ENCODE results near the gene TULP1.

Gene TULP1

DNA sequence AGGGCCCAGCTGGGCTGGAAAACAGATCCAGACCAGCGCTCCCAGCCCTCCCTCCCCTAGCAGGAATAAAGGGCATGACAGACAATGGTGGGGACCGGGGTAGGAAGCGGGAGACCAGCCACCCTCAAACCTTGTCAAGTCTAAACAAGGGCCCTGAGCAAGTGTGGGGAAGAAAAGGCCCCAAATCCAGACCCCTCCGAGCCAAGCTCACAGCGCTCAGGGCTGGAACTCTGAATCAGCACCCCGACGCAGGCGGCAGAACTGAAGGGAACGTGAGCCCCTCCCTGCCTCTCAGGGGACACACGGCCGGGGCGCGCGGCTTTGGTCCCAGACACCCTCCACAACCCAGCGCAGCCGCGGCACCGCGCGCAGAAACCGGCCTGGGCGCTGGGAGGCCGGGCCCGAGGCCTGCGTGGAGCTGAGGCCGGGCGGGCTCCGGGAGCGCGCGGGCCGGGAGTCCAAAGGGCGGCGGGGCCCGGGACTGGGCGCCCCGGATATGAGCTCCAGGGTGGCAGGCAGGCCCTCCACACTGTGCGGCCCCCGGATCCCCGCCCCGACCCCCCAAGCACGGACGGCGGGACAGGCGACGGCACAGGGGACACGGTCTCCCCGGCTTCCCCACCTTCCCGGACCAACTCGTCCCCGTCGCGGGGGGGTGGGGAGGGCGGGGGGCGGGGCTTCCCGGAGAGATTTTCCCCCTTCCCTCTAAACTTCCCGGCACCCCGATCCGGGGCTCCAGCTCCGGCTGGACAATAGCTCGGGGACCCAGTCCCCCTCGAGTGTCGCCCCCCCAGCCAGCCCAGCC is 16.5 kb downstream of the TULP1 start:
- TF ChIP-seq ZBTB7A (IDR thresholded peaks at IDR 0.05; ENCODE audit: low read depth) (no peak; the same call in none of the 2 replicates), EP300 (IDR thresholded peaks at IDR 0.05; ENCODE audit: borderline replicate concordance) (no peak), TCF12 (IDR thresholded peaks at IDR 0.05; ENCODE audit: low read depth) (no peak), RAD21 (IDR thresholded peaks at IDR 0.05; ENCODE audit: low read depth) (no peak), TEAD4 (IDR thresholded peaks at IDR 0.05) (no peak), NFIC (IDR thresholded peaks at IDR 0.05) (no peak), YY1 (IDR thresholded peaks at IDR 0.05; ENCODE audit: low read depth) (no peak), CEBPB (IDR thresholded peaks at IDR 0.05) (no peak), TAF1 (IDR thresholded peaks at IDR 0.05; ENCODE audit: low read depth) (no peak), FOXM1 (IDR thresholded peaks at IDR 0.05; ENCODE audit: borderline replicate concordance, low read depth) (no peak), EGR1 (IDR thresholded peaks at IDR 0.05) (no peak), CREB1 (IDR thresholded peaks at IDR 0.05; ENCODE audit: low read depth) (no peak)
- TF ChIP-seq, protein P1, sequence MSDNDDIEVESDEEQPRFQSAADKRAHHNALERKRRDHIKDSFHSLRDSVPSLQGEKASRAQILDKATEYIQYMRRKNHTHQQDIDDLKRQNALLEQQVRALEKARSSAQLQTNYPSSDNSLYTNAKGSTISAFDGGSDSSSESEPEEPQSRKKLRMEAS (IDR thresholded peaks at IDR 0.05): no peak
- TF ChIP-seq, protein P2, sequence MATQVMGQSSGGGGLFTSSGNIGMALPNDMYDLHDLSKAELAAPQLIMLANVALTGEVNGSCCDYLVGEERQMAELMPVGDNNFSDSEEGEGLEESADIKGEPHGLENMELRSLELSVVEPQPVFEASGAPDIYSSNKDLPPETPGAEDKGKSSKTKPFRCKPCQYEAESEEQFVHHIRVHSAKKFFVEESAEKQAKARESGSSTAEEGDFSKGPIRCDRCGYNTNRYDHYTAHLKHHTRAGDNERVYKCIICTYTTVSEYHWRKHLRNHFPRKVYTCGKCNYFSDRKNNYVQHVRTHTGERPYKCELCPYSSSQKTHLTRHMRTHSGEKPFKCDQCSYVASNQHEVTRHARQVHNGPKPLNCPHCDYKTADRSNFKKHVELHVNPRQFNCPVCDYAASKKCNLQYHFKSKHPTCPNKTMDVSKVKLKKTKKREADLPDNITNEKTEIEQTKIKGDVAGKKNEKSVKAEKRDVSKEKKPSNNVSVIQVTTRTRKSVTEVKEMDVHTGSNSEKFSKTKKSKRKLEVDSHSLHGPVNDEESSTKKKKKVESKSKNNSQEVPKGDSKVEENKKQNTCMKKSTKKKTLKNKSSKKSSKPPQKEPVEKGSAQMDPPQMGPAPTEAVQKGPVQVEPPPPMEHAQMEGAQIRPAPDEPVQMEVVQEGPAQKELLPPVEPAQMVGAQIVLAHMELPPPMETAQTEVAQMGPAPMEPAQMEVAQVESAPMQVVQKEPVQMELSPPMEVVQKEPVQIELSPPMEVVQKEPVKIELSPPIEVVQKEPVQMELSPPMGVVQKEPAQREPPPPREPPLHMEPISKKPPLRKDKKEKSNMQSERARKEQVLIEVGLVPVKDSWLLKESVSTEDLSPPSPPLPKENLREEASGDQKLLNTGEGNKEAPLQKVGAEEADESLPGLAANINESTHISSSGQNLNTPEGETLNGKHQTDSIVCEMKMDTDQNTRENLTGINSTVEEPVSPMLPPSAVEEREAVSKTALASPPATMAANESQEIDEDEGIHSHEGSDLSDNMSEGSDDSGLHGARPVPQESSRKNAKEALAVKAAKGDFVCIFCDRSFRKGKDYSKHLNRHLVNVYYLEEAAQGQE (IDR thresholded peaks at IDR 0.05; ENCODE audit: low read depth): no peak
- TF ChIP-seq, protein P3, sequence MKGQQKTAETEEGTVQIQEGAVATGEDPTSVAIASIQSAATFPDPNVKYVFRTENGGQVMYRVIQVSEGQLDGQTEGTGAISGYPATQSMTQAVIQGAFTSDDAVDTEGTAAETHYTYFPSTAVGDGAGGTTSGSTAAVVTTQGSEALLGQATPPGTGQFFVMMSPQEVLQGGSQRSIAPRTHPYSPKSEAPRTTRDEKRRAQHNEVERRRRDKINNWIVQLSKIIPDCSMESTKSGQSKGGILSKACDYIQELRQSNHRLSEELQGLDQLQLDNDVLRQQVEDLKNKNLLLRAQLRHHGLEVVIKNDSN (IDR thresholded peaks at IDR 0.05): no peak

DNA sequence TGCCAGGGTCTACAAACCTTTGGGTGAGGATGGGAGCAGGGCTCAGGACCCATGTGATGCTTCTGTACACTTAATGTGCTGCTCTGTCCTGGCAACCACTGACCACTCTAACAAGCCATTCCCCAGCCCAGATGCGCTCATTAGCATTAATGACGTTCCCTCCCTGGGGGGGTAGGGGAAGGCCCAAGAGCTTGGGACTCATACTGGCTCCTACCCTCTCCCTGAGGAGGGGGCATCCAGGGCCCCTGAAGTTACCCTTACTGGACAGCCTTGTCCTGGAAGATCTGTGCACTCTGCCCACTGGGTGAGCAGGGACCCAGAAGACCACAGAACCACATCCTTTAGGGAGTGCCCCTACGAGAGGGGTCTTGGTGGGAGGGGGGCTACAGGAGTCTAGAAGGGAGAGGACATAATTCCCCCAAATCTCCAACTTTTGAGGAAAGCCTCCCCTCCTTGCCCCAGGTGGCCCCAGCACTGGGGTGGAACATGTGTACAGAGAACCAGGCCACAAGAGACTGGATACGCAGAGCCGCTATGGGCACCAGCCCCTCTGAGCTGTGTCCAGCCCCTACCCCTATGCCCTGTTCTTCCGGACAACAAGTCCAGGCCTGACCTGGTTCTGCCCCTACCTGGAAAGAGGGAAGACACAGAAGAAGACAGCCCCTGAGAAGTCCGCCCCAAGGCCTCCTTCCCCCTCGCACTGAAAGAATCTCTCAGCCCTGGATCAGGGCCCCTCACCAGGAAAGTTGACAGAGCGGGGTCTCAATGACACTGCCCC is 17.2 kb downstream of the TULP1 start:
- TF ChIP-seq ZBTB7A (IDR thresholded peaks at IDR 0.05; ENCODE audit: low read depth) (0 out of 2 replicates have a peak, but pooled peaks have one; percentile 51), CREB1 (IDR thresholded peaks at IDR 0.05; ENCODE audit: low read depth) (no peak)

DNA sequence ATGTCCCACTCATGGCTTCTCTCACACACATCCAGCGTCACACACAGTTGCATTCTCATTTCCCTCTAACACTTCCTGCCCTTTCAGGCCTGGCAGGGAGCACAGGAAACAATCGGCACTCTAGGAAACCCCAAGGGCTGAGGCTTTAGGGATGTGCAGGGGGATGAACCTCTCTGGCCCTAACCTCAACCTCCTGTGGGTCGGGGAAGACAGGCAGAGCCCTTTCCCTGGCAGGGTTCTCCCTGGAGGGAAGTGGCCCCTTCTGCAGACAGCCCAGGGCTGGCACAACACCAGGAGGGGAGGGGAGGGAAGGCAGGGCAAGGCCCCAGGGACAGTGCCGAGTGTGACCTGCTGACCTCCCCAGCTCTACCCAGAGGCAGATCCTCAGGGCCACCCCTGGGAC is 18.5 kb downstream of the TULP1 start:
- TF ChIP-seq FOXM1 (IDR thresholded peaks at IDR 0.05; ENCODE audit: borderline replicate concordance, low read depth) (no peak), EGR1 (IDR thresholded peaks at IDR 0.05) (no peak), EP300 (IDR thresholded peaks at IDR 0.05; ENCODE audit: borderline replicate concordance) (no peak), TAF1 (IDR thresholded peaks at IDR 0.05; ENCODE audit: low read depth) (no peak), CEBPB (IDR thresholded peaks at IDR 0.05) (no peak), YY1 (IDR thresholded peaks at IDR 0.05; ENCODE audit: low read depth) (no peak), TCF12 (IDR thresholded peaks at IDR 0.05; ENCODE audit: low read depth) (no peak), NFIC (IDR thresholded peaks at IDR 0.05) (no peak)
- TF ChIP-seq, protein P2 (IDR thresholded peaks at IDR 0.05; ENCODE audit: low read depth): no peak

DNA sequence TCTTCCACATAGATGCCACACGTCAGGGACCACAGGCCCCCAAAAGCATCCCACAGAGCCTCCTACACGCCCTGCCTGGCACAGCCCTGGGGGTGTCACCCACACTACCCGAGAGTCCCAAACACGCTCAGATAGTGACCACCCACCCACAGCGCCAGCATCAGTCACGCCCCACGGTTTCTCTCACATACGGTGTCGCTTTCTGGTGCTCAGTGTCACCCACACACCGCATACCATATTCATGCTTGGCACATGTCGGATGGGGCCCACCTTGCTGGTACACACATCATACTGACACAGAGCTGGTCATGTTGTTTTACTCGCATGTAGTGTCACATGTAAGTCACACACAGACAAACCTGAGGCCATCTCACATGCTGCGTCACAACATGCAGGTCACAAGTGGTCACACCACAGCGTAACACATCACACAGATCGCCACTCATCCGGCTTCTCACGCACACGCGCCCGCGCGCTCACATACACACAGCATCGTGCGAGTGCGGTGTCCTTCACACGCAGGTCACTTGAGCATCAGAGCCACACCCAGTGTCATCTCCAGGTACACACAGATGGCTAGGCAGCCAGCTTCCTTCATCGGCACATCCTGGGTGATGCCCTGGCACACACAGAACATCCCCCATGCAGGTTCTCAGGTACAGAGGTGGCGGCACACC is 19.3 kb downstream of the TULP1 start:
- TF ChIP-seq RAD21 (IDR thresholded peaks at IDR 0.05; ENCODE audit: low read depth) (no peak), TEAD4 (IDR thresholded peaks at IDR 0.05) (no peak), EP300 (IDR thresholded peaks at IDR 0.05; ENCODE audit: borderline replicate concordance) (no peak), TAF1 (IDR thresholded peaks at IDR 0.05; ENCODE audit: low read depth) (no peak), FOXM1 (IDR thresholded peaks at IDR 0.05; ENCODE audit: borderline replicate concordance, low read depth) (no peak)
- TF ChIP-seq, protein P2 (IDR thresholded peaks at IDR 0.05; ENCODE audit: low read depth): no peak

All from Ishikawa (cell line).